Colon (tissue), 2 donors: Measurements from ENCODE around the gene APOC1.

Source experiments
- FAIRE-seq: peaks from 2 replicates; lab custom pipeline; 2012; peaks lifted over from hg19 to GRCh38; lab: Jason Lieb, UNC
- donor health status: control.
- donor health status: control.

APOC1 gene

GRCh38 chr19:44955505-44956439 lies 41.4 kb downstream of the APOC1 start:
- no peak for FAIRE-seq

- no peak for FAIRE-seq
Measured at GRCh38 chr19:44957526-44957925, 43.1 kb downstream of the APOC1 start.

DNA sequence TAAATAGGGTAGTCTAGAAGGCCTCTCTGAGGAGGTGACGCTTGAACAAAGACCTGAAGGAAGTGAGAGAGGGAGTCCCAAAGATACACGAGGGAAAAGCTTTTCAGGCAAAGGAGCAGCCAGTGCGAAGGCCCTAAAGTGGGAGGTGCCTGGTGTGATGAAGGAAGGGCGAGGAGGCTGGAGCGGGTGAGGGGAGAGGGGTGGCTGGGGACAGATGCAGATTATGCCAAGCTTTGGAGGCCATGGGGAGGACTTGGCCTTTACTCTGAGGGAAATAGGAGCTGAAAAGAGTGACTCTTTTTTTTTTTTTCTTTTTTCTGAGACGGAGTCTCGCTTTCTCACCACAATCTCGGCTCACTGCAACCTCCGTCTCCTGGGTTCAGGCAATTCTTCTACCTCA lies 43.7 kb downstream of the APOC1 start:
- no peak for FAIRE-seq

DNA sequence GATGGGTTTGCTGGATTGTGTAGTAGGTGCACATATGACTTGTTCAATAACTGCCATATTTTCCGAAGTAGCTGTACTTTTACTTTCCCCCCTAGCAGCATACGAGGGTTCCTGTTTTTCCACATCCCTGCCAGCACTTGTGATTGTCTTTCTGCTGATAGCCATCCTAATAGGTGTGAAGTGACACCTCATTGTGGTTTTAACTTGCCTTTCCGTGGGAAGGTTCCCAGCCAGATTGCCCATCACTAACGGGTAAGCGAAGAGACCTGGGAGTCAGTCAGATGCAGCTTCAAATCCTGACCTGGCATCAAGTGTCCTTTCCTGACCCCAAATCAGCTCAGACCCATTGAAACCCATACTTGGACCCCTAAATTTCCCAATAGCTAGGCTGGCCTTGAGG lies 45.3 kb downstream of the APOC1 start:
- FAIRE-seq: no peak

GRCh38 chr19:44960906-44961728 lies 46.7 kb downstream of the APOC1 start:
- FAIRE-seq: no peak

GRCh38 chr19:44961821-44962220 lies 47.4 kb downstream of the APOC1 start:
- FAIRE-seq: no peak

- no peak for FAIRE-seq
Measured at GRCh38 chr19:44968118-44968517, 53.7 kb downstream of the APOC1 start.

DNA sequence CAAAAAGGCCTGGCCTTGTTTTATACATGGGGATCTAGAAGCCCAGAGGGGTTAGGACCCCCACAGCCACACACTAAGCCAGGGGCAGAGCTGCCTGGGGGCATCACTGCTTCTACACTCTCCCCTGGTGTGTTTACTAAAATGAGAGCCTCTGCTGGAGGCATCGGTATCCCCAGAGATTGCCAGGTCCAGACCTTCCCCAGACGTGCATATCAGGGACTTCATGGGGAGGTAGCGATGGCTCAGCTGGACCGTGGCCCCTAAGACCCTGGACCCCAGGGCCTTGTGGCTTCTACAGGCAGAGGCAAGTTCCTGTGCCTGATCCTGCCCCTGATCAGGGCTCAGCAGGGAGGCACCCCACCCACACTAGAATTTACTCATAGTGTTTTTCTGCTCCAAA lies 54.3 kb downstream of the APOC1 start:
- no peak for FAIRE-seq
